PFSK-1 (cell line): Measurements from ENCODE around the gene PDE4B.

Experiments used
- FOXP2 ChIP-seq: optimal IDR thresholded peaks from 2 replicates; pipeline ENCODE3; 2011; ENCODE audit warnings: borderline replicate concordance, control low read depth, inconsistent platforms; ENCODE audit not compliant: insufficient read depth; ENCODE audit errors: extremely low read length, extremely low read depth
- POLR2AphosphoS5 ChIP-seq: IDR thresholded peaks from 2 replicates; pipeline ENCODE4 v1.6.1; 2012; ENCODE audit warnings: low read depth, mild to moderate bottlenecking, control low read depth, low read length, moderate library complexity
- SIN3A ChIP-seq: IDR thresholded peaks from 2 replicates; pipeline ENCODE4 v1.6.1; 2012; ENCODE audit warnings: mild to moderate bottlenecking, low read length, moderate library complexity, borderline replicate concordance; ENCODE audit not compliant: insufficient read depth
- TAF1 ChIP-seq: IDR thresholded peaks from 2 replicates; pipeline ENCODE4 v1.6.1; 2012; ENCODE audit warnings: low read length, control low read depth, borderline replicate concordance; ENCODE audit not compliant: insufficient read depth
- TF ChIP-seq, protein P1 (sequence below), 2 experiments: IDR thresholded peaks; 2 replicates each; pipeline versions ENCODE4 v1.6.1 to v1.8.0; 2011 to 2012; ENCODE audit warnings: low read depth in 2 of 2, low read length in 2 of 2, control low read depth in 1 of 2, inconsistent platforms in 1 of 2, mild to moderate bottlenecking in 1 of 2, moderate library complexity in 1 of 2; ENCODE audit not compliant: insufficient read depth in 1 of 2

Gene PDE4B

GRCh38 chr1:66143651-66144050 is 351.0 kb downstream of the PDE4B start:
- TF ChIP-seq FOXP2 (no peak), SIN3A (no peak)
- TF ChIP-seq, protein P1, sequence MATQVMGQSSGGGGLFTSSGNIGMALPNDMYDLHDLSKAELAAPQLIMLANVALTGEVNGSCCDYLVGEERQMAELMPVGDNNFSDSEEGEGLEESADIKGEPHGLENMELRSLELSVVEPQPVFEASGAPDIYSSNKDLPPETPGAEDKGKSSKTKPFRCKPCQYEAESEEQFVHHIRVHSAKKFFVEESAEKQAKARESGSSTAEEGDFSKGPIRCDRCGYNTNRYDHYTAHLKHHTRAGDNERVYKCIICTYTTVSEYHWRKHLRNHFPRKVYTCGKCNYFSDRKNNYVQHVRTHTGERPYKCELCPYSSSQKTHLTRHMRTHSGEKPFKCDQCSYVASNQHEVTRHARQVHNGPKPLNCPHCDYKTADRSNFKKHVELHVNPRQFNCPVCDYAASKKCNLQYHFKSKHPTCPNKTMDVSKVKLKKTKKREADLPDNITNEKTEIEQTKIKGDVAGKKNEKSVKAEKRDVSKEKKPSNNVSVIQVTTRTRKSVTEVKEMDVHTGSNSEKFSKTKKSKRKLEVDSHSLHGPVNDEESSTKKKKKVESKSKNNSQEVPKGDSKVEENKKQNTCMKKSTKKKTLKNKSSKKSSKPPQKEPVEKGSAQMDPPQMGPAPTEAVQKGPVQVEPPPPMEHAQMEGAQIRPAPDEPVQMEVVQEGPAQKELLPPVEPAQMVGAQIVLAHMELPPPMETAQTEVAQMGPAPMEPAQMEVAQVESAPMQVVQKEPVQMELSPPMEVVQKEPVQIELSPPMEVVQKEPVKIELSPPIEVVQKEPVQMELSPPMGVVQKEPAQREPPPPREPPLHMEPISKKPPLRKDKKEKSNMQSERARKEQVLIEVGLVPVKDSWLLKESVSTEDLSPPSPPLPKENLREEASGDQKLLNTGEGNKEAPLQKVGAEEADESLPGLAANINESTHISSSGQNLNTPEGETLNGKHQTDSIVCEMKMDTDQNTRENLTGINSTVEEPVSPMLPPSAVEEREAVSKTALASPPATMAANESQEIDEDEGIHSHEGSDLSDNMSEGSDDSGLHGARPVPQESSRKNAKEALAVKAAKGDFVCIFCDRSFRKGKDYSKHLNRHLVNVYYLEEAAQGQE (IDR thresholded peaks at IDR 0.05; ENCODE audit: insufficient read depth in 1 of 2, low read depth in 2 of 2, low read length in 2 of 2), result no peak

DNA sequence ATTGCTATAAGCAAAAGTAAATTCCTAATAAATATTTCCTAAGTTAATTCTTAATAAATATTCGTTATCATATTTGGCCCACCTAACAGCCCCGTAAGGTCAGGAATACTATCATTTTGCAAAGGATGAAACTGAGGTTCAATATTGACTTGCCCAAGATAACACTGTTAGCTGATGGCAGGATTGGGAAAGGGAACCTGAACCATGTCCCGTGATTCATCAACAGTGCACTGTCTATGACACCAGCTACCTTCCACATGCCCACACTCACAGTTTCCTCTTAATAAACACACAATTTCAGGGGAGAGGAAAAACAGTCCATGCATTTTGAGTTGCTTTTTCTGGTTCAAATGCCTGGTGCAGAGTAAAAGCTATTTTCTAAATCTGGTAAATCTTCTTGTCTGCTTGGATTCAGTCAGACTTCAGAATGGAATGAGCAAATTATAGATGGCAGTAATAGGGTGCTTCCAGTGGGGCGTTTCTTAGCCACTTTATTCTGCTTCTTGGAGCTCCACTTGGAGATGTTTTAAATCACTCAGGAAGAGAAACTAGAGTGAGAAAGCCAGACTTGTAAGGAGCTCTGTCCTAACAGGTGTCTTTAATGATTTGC is 354.6 kb downstream of the PDE4B start:
- no peak for TF ChIP-seq POLR2AphosphoS5
- TF ChIP-seq SIN3A, result no peak
- TF ChIP-seq TAF1, result no peak
- TF ChIP-seq, protein P1 (IDR thresholded peaks at IDR 0.05; ENCODE audit: insufficient read depth in 1 of 2, low read depth in 2 of 2, low read length in 2 of 2), result no peak
- TF ChIP-seq FOXP2, result no peak

DNA sequence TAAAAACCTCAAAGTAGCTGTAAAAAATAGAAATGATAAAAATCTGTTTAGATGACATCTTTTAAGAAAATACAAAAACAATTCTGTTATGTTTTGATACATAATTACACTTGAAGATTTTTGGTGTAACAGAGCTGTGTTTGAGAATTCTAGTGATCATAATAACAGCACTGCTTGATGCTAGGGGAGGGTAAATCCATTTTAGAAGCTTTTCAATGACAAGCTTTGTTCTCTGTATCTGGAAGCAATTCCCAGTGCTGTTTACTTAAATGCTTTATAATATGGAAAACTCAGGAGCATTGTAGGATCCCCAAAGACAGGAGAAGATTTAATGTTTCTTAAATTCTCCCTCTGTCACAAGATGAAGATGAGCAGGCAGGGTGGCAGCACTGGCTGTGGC is 359.3 kb downstream of the PDE4B start:
- no peak for TF ChIP-seq POLR2AphosphoS5
- TF ChIP-seq FOXP2, result no peak
- TF ChIP-seq, protein P1 (IDR thresholded peaks at IDR 0.05; ENCODE audit: insufficient read depth in 1 of 2, low read depth in 2 of 2, low read length in 2 of 2), result no peak
- no peak for TF ChIP-seq TAF1
- TF ChIP-seq SIN3A, result no peak

DNA sequence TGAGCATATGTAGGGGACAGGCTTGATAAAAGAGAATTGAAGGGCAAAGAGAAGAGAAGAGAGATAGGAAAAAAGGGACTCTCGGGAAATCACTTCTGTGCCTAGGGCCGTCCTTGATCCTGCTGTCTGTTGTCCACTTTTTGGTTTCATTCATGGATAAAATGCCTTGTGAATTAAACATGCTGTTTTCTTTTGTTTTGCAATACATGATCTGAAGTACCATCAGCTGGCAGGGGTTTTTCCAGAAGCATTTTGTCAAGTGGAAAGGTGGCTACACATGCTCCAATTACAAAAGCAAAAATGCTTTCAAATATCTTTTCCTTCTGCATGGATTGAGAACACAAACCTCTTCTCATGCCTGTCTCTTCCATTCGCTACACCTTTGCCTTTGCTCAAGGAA is 361.7 kb downstream of the PDE4B start:
- TF ChIP-seq, protein P1 (IDR thresholded peaks at IDR 0.05; ENCODE audit: insufficient read depth in 1 of 2, low read depth in 2 of 2, low read length in 2 of 2), result no peak
- TF ChIP-seq SIN3A, result no peak
- TF ChIP-seq FOXP2, result no peak
- no peak for TF ChIP-seq POLR2AphosphoS5
- TF ChIP-seq TAF1, result no peak

GRCh38 chr1:66156144-66156543 is 363.4 kb downstream of the PDE4B start:
- TF ChIP-seq SIN3A, result no peak
